Body of pancreas (tissue), 4 donors: Measurements from ENCODE around the gene CEACAM5.

Experiments
- POLR2A ChIP-seq, 3 donors: fragments of 450-650 bp; IDR thresholded peaks; one replicate each; pipeline ENCODE4 v1.6.1; 2016; ENCODE audit warnings: antibody characterized with exemption in 3 of 3, mild to moderate bottlenecking in 2 of 3
- TF ChIP-seq, protein P1 (sequence below), 7 experiments: fragments of 450-650 bp in 4 of 7; fragments of 200-600 bp in 3 of 7; sonication (generic) in 3 of 7; IDR thresholded peaks; one replicate each; pipeline ENCODE4 v1.5.1; 2016 to 2019; ENCODE audit warnings: antibody characterized with exemption in 7 of 7

DNA sequence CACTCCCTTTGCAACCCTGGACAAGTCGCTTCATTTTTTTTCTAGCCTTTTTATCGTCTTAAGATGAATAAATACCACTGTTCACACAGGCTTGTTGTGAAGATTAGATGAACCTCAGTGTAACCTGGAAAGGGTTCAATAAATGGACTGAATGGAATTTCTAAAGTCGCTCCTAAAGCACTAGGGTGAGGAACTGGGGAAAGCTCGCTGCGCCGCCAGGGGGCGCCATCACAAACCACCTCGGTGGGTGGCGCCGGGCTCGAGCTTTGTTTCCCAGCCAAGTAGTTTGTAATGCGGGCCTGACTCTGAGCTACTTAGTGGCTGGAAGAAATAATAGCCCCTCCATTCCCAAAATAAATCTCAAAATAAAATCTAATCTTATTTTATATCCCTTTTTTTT, 44.7 kb downstream of the CEACAM5 start:
- TF ChIP-seq, protein P1, sequence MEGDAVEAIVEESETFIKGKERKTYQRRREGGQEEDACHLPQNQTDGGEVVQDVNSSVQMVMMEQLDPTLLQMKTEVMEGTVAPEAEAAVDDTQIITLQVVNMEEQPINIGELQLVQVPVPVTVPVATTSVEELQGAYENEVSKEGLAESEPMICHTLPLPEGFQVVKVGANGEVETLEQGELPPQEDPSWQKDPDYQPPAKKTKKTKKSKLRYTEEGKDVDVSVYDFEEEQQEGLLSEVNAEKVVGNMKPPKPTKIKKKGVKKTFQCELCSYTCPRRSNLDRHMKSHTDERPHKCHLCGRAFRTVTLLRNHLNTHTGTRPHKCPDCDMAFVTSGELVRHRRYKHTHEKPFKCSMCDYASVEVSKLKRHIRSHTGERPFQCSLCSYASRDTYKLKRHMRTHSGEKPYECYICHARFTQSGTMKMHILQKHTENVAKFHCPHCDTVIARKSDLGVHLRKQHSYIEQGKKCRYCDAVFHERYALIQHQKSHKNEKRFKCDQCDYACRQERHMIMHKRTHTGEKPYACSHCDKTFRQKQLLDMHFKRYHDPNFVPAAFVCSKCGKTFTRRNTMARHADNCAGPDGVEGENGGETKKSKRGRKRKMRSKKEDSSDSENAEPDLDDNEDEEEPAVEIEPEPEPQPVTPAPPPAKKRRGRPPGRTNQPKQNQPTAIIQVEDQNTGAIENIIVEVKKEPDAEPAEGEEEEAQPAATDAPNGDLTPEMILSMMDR (IDR thresholded peaks at IDR 0.05): peak; percentile 54 to 78 (median 61)
- no peak for TF ChIP-seq POLR2A (IDR thresholded peaks at IDR 0.05)
